ENCODE data around the gene PLA2G4E.

- no peak for TF ChIP-seq MAX (IDR thresholded peaks at IDR 0.05)
- no peak for TF ChIP-seq POLR2AphosphoS5 (IDR thresholded peaks at IDR 0.05; ENCODE audit: low read depth, low read length)
- TF ChIP-seq EZH2 (IDR thresholded peaks at IDR 0.05): no peak
- TF ChIP-seq POLR2A (IDR thresholded peaks at IDR 0.05; ENCODE audit: borderline replicate concordance, extremely low read depth, insufficient read depth, insufficient read length): no peak
- no peak for TF ChIP-seq CTCF (IDR thresholded peaks at IDR 0.05 in 2 of 3, conservative IDR thresholded peaks at IDR 0.05 in 1 of 3; ENCODE audit: borderline replicate concordance in 1 of 3, insufficient read depth in 1 of 3, low read depth in 2 of 3, low read length in 2 of 3)
- TF ChIP-seq RAD21 (IDR thresholded peaks at IDR 0.05; ENCODE audit: low read depth): no peak
These were observed 18.5 kb downstream of the PLA2G4E start for GRCh38 chr15:42002333-42002732.

All from HCT116 (cell line).